Middle frontal gyrus (tissue), 1 donor: ENCODE results near the gene SOX1.

Experiments used
- DNase-seq: peaks from one replicate; pipeline ENCODE4 v3.0.0-alpha.2; 2015; ENCODE audit warnings: low spot score; ENCODE audit errors: extremely low spot score

The SOX1 gene

DNA sequence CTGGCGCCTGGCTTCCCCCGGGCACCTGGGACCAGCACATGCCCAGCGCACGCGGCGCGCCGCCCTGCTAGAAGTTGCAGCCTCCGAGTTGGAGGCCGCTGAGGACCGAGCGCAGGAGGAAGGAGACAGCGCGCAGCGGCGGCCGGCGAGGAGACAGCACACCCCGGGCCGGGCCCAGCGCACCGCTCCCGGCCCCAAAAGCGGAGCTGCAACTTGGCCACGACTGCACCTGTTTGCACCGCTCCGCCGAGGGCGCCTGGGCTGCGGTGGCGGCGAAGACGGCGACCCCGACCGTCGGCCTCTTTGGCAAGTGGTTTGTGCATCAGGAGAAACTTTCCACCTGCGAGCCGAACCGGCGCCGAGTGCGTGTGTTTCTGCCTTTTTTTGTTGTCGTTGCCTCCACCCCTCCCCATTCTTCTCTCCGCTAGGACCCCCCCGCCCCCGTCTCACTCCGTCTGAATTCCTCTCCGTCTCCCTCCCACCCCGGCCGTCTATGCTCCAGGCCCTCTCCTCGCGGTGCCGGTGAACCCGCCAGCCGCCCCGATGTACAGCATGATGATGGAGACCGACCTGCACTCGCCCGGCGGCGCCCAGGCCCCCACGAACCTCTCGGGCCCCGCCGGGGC, at the start of gene SOX1:
Gene SOX1 (plus strand): TSS at position 34 of the 626 bp plus-strand sequence. CDS start 510 bp downstream, at position 544.
- no peak for DNase-seq

GRCh38 chr13:112024577-112024976, 42.4 kb upstream of the SOX1 start:
- no peak for DNase-seq

DNA sequence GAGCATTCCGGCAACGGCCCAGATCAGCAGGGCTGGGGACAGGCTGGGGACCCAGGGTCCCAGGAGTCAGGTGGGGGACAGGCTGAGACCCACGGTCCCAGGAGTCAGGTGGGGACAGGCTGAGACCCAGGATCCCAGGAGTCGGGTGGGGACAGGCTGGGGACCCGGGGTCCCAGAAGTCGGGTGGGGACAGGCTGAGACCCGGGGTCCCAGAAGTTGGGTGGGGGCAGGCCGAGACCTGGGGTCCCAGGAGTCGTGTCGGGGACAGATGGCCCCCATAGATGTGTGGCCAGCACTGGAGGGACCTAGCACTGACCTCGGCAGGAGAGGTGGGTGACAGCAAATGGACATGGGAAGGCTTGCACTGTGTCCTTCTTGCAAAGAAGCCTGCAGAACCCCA, 39.7 kb upstream of the SOX1 start:
- DNase-seq = no peak

DNA sequence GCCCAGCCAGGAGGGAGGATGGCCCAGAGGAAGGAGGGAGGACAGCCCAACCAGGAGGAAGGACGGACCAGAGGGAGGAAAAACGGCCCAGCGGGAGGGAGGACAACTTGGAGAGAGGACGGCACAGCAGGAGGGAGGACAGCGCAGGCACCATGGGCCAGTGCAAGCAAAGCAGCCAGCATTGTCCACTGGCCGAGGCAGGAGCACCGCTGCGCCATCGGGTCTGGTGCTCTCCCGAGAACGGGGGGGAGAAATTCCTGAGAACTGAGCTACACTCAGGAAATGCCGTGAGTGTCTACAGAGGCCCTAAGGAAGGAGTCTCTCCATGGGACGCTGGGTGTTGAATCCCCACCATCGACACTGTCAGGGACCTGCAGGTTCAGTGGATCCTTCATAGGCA, 38.5 kb upstream of the SOX1 start:
- no peak for DNase-seq

- no peak for DNase-seq
Measured at GRCh38 chr13:112029143-112029542, 37.8 kb upstream of the SOX1 start.

DNA sequence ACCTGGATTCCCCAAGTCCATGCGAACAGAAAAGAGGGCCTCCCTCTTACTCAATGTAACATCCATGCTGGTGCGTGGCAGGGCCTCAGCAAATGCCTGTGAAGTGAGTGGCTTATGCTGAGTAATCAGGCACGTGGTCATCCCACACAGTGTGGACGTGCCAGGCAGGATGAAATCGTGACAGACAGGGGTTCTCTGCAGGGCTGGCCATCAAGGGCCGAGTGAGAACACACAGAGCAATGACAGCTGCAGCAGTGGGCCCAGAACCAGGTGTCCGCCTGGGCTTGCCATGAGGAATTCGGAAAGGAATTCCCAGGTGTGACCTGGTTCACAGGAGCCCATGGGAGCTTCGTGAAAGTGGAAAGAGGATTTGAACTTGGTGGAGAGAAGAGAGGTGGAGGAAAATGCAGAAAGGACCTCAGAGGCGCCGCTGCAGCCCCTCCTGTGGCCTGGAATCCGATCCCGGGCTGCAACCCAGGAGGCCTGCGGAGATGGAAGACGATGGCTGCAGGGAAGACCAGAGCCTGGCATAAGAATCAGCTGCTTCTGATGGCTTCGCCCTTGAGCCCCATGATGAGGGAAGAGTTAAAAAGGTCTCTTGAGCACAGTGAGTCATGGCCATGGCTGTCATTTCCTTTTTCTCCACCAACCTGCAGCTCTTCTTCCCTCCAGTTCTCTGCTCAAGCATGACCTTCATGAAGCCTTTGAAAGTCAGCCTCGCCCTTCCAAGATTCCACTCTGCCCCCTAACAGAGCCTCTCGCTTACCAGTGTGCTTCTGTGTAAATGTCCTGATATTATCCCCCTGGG, 34.6 kb upstream of the SOX1 start:
- no peak for DNase-seq

DNA sequence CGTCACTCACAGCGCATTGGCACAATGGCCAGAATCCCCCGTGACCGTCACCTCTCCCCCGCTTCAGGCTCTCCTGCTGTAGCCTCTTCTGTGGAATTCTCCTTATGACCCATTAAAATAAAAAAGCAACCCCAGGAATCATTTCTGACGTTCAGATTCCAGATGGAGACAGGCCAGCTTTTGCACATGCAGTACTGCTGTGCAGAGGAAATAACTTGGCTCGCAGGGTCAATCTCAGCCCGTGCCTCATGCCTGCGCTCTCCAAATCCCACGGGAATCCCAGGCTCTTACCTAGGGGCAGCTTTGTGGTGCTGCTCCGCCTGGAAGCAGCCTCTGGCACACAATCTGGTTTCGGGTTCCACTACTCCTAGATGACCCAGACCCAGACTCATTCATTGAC, 32.7 kb upstream of the SOX1 start:
- DNase-seq = no peak

DNA sequence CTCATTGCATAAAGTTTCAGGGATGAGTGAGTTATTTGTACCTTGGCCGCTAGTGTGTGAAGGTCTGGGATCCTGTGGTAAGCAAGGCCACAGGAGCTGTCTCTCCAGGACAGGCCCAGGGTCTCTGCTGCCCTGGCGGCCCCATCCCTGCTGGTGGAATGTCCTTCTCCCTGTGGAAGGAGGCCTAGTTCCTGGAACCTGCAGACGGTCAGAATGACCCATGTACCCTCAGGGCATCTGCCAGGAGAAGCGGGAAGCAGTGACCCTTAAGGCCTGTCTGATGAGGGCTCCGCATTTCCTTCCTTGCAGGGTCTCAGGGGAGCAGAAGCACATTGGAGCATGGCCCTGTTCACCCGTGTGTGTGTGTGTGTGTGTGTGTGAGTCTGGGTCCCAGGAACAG, 32.1 kb upstream of the SOX1 start:
- no peak for DNase-seq

GRCh38 chr13:112042496-112042895, 24.5 kb upstream of the SOX1 start:
- DNase-seq = no peak

DNA sequence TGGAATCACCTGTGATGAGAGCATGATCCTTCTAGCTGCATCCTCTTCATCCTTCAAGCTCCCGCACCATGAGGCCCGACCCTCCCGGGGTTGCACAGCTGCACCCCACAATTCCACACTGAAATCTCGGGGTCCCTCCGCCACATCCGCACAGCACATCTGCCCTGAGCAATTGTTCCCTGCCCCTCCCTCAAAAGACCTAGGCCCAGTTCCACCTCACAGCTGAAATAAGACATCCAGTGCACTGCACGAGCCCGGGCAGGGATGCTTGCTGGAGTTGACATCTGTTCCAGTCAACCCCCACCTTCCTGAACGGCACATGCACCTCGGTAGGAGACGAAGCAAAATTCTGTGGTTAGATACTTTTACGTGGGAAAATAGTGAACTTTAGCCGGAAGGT, 14.7 kb upstream of the SOX1 start:
- no peak for DNase-seq

DNA sequence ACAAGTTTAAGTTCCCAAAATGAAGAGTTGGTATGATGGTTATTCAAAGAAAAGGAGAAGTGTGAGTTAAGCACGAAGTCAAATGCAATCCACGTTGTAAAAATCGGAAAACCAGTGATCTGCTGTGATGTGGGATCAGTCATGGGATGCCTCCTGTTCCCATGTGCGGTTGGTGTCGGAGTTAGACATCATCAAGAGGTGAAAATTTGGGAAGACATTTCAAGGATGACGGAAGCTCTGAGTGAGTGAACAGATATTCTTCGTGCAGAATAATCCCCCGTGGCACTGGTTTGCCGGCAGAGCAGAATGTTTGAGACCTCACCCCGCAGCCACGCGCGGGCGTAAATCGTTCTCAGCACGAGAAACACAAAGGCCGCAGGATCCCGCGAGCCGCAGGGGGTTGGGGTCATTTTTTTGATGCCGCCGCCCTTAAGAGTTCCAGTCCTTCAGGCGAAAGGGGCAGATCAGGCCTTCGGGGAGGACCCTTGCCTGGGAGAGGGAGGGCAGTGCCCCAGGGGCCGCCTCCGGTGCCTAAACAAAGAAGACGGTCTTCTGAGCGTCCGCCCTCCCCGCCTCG, 13.7 kb upstream of the SOX1 start:
- DNase-seq = no peak

GRCh38 chr13:112053744-112054615, 13.0 kb upstream of the SOX1 start:
- no peak for DNase-seq

- DNase-seq = no peak
Measured at GRCh38 chr13:112054616-112055015, 12.3 kb upstream of the SOX1 start.

GRCh38 chr13:112055036-112055914, 11.7 kb upstream of the SOX1 start:
- no peak for DNase-seq

DNA sequence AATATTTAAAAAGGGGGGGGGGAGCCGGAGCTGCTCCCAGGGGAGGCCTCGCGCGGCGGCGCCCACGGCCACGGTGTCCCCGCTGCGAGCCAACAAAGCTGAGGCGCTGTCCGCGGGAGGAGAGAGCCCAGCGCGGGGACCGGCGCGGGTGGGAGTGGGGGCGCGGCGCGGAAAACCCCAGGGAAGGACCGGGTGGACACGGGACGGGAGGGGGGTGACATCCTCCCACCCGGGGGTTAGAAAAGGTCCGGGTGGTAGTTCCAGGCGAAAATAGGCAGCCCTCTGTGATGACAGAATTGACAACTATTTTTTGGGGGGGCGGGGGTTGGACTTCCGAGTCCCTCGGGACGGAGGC, 11.1 kb upstream of the SOX1 start:
- DNase-seq = no peak

GRCh38 chr13:112056284-112056727, 10.6 kb upstream of the SOX1 start:
- DNase-seq = no peak

- DNase-seq = no peak
Measured at GRCh38 chr13:112056739-112057438, 10.1 kb upstream of the SOX1 start.

GRCh38 chr13:112057439-112057735, 9.6 kb upstream of the SOX1 start:
- DNase-seq = no peak

GRCh38 chr13:112057736-112058518, 9.0 kb upstream of the SOX1 start:
- no peak for DNase-seq

DNA sequence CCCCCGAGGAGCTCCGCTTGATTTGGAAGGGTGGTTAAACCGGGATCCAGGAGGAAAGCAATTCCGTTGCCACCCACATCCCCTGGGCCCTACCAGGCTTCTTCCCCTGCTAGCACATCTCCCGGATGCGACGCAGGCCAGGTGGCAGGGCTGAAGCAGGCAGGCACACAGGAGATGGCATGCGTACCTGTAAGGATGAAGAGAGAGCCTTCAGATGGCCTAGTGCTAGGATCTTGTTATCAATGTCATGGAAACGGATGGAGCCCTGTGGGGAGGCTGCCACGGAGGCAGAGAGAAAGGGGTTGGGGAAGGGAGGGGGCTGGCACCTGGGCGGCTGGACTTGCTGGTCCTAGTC, 8.5 kb upstream of the SOX1 start:
- no peak for DNase-seq
